CD4-positive, alpha-beta T cell treated with Interleukin-2 at 100 ng/mL for 4 hours (primary cell): Measurements from ENCODE around the gene HCAR3.
A peak's percentile ranks its signal among the peaks of the same experiment; 100 is the strongest.
"Not testable (repeated sequence)": the region's sequence is repeated elsewhere in the genome, so short reads cannot be mapped to it uniquely, and the experiment has no call there.

Experiments
- DNase-seq: peaks from one replicate; pipeline ENCODE4 v3.0.0-alpha.2; 2020; ENCODE audit warnings: low spot score

HCAR3 gene

DNA sequence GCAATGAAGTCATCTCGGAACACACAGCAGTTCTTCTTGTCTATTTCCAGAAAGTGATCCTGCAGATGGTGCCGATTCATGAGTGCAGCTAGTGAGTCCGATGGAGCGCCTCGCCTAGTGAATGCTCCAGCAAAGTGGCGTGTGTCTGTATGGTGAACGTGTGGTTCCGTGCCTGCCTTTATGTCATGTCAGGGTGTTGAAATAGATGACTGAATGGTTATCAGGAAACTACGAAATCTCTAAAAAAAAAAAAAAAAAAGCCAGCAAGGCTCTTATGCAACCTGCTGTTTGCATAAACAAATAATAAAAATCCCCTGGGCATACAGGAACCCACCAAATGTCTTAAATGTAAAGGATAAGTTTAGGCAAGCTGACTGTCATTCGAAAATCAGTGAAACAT, at the start of gene HCAR3:
HCAR3 (minus strand) TSS at position 154 of the 400 bp plus-strand sequence; CDS start at position 80, 74 bp downstream.
- not testable (repeated sequence) for DNase-seq

DNA sequence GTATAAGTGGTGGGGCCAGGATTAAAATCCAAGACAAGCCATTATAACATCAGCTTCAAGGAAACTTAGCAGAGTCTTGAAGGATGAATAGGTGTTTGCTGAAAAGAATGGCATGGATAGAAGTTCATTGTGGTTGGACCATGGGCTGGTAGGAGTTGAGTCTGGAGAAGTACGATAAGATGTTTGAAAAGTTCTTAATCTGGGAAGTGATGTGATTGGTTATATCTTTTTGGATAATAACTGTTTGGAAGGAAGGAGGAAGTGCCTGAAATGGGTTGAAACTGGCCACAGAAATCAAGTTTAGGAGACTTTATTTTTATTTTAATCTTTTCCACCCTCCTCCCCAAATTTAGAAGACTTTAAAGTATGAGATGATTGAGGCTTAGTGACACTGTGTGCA, 41.0 kb upstream of the HCAR3 start:
- no peak for DNase-seq

DNA sequence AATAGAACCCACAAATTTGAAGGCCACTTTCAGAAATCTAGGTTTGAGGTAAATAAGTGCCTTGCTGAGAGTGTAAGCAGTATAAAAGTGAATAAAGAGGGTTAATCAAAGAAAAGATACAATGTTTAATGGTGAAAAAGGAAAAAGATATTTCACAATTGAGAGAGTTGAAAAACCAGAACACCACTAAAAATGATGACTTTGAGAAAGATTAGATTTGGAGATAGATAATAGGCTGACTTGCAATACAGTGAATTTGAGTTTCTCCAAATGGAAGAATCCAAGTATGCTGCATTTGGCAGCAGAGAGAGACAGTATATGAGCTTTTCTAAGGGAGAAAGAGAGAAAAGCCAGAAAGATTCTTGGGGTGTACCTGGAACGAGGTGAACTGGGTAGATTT, 38.2 kb upstream of the HCAR3 start:
- no peak for DNase-seq

DNA sequence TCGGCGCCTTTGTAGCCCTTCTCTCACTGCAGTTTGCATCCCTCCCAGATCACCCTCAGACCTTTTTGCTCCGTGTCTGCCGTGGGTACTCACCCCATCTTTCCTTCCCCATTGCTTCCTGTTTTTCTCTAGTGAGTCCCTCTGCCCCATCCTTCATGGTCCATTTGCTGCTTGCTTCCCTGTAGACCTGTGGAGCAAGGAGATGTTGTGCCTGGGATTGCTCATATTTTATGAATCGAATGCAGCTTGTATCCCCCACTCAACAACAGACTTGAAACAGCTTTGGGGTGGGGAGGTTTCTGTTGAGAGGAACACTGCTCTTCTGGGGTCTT, 36.7 kb upstream of the HCAR3 start:
- DNase-seq = no peak

DNA sequence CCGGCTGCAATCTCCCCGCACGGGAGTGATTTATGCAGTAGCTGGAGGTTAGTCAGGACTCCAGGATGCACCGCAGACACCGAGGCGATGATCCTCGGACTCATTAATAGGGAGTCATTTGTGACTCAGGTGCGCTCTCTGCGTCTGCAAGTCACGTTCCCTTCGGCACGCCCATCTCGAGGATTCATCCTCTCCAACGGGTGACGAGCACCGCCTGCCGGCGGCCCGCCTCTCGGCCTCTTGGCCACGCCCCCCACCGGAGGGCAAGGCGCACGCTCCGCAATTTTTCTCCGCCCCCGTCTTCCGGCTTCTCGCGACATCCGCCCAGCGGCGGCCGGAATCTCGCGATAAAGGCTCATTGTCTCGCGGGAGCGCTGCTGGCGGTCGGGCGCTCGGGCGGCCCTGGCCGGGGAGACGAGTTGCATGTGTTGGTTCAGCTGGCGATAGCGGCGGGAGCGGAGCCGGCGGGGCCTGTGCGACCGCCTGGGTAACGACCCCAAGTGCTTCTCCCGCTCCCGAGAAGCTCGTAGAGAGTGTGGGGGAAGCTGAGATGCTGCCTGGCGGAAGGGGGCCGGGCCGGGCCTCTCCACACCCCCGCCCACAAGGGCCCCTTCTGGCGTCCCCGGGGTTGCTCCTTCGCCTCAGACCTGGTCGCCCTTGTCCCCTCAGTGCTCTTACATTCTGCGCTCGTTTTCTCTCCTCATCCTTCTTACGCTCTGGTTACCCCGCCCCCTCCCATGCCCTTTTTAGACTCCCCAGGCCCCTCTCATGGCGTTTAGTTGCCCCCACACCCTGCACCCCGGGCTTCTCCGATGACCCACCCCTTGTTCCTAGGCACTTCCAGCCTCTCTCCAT, 36.1 kb upstream of the HCAR3 start, which contains the start of gene DENR:
DENR (plus strand) TSS at position 361 of the 855 bp plus-strand sequence. CDS start 878 bp downstream, outside the sequence.
- DNase-seq = peak; percentile 99

DNA sequence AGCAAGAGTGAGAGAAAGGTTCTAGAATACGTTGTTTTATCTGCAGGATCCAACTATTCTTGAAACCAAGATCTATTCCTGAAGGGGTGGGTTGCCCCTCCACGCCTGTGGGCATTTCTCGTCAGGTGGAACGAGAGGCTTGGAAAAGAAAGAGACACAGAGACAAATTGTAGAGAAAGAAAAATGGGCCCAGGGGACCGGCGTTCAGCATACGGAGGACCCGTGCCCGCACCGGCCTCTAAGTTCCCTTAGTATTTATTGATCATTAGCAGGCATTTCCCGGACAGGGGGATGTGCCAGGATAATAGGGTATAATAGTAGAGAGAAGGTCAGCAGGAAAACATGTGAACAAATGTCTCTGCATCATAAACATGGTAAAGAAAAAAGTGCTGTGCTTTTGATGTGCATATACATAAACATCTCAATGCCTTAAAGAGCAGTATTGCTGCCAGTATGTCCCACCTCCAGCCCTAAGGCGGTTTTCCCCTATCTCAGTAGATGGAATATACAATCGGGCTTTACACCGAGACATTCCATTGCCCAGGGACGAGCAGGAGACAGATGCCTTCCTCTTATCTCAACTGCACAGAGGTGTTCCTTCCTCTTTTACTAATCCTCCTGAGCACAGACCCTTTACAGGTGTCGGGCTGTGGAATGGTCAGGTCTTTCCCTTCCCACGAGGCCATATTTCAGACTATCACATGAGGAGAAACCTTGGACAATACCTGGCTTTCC, 34.3 kb upstream of the HCAR3 start:
- DNase-seq = not testable (repeated sequence)

DNA sequence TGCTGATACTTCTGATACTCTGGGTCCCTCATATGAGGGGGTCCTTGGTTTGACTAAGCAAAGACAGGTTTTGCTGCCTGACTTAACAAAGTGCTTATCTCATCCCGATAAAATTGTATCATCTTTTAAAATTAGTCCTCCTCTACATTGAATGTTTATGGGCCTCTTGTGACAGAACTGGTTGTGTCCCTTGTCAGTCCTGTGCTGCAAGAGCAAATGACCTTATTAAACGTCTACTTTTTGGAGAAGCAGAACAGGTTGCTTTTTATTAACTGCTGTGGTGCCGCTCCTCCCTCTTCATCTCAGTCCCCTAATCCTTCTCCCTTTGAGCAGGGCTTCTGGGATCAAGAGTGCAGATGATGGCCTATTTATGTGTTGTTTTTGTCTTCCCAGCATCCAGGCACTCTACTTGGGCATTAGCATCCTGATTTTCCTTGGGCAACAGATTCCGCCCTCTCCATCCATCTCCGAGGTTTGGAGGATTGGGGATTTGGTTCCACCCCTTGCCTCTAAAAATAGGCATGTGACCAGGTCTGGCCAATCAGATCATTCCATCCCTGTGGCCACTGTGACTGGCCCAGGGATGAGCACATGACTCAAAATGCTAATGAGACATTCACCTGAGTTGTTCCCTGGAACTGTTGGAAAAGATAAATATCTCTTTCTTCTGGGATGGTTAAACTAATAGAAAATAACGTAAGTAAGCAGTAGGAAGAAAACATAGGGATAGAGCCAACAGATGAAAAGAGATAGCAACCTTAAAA, 33.1 kb upstream of the HCAR3 start:
- no peak for DNase-seq

DNA sequence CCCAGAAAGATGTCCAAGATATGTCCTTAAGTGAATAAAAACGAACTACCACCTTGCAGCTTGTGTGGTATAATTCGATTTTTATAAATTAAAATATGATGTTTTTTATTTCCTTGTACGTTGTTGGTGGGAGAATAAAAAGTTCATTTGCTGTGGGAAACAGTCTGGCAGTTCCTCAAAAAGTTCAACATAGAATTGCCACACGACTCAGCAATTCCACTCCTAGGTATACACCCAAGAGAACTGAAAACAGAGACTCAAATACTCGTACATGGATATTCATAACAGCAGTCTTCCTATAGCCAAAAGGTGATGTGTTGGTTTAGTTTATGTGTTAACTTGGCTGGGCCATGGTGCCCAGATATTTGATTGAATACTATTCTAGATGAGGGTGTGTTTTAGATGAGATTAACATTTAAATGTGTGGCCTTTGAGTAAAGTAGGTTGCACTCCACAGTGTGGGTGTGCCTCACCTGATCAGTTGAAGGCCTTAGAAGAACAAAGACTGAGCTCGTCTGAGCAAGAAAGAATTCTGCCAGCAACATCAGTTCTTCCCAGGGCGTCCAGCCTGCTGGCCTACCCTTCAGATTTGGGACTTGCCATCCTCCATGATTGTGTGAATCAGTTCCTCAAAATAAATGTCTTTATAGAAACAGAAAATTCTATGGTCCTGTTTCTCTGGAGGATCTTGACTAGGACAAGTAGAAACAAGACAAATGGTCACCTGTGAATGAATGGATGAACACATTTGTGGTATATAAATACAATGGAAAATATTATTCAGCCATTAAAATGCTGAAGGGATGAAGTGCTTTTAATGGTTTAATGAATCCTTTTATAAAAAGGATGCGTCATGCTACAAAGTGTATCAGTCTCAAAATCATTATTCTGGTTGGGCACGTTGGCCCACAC, 30.9 kb upstream of the HCAR3 start:
- DNase-seq = no peak

DNA sequence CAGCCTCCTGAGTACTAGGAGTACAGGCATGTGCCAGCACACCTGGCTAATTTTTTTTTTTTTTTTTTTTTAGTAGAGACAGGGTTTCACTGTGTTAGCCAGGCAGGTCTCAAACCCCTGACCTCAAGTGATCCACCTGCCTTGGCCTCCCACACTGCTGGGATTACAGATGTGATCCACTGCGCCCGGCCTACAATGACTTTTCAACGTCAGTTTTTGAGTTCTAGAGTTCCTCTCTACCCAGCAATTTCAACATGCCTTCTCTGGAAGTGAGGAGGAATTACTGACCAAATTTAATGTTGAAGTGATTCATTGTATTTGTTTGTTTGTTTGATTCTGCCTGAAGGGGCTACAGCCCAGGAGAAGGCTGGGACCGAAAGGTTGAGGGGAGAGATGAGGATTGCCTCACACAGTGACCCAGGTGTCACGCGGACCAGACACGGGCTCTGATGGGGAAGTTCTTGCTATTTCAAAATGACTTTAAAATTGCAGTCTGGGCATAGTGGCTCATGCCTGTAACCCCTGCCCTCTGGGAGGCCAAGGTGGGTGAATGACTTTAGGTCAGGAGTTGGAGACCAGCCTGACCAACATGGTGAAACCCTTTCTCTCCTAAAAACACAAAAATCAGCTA, 27.4 kb upstream of the HCAR3 start:
- no peak for DNase-seq

DNA sequence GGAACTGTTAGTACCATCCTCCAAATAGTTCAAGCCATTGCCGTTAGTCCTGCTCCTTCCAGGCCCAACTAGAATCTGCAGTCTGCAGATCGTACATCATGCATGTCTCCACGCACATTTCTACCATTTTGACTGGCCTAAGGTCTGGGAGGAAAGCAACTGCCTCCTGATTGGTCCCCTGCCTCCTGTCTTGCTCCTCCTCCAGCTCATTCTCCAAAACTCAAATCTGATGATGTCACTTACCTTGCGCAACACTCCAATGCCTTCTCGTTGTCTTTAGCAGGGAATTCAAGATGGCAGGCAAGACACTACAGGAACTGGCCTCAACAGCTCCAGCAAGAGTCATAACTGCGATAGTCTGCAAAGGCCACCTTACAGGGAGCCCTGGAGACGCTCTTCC, 23.7 kb upstream of the HCAR3 start:
- no peak for DNase-seq

DNA sequence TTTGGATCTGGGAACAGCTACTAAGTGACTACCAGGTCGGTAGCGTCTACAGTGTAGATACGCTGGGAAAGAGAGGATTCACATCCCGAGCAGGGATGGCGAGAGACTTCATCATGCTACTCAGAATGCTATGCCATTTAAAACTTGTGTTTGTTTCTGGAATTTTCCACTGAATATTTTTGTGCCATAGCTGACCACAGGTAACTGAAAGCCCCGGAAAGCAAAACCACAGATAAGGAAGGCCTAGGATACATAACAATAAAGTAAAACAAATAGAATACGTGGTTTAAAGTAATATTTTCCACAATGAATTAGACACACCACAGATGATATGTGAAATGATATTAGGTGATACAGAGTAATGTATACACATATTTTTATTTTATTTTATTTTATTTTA, 22.0 kb upstream of the HCAR3 start:
- DNase-seq = no peak

DNA sequence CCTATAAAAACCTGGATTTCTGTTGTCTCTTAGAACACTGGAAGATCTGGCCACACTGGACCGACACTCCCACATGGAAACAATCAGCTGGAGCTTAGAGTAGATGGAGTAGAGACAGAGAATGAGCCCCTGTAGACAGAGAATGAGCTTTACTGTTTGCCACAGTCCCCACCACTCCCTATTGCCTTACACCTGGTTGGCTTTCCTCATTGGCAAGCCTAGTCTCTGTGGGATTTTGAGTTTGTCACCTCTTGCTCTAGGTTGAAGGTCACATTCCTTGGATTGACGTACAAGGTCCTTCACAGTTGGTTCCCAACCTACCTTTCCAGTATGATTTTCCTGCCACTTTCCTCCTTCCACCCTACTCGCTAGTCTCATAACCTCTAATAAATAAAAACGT, 16.0 kb upstream of the HCAR3 start:
- no peak for DNase-seq

DNA sequence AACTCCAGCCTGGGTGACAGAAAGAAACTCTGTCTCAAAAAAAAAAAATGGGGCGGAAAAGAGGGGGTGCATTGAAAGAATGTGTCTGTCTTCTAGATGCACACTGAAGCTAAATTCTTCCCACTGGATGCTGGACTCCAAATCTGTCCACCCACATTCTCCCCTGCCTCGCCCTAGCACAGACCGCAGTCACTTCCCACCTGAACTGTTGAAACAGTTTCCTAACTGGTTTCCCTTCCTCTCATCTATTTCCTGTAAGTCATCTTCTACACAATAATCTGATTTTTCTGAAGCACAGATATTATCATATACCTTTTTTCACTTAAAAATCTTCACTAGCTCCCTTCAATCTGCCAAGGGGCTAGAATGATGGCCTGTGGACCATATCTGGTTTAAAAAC, 15.6 kb upstream of the HCAR3 start:
- no peak for DNase-seq

DNA sequence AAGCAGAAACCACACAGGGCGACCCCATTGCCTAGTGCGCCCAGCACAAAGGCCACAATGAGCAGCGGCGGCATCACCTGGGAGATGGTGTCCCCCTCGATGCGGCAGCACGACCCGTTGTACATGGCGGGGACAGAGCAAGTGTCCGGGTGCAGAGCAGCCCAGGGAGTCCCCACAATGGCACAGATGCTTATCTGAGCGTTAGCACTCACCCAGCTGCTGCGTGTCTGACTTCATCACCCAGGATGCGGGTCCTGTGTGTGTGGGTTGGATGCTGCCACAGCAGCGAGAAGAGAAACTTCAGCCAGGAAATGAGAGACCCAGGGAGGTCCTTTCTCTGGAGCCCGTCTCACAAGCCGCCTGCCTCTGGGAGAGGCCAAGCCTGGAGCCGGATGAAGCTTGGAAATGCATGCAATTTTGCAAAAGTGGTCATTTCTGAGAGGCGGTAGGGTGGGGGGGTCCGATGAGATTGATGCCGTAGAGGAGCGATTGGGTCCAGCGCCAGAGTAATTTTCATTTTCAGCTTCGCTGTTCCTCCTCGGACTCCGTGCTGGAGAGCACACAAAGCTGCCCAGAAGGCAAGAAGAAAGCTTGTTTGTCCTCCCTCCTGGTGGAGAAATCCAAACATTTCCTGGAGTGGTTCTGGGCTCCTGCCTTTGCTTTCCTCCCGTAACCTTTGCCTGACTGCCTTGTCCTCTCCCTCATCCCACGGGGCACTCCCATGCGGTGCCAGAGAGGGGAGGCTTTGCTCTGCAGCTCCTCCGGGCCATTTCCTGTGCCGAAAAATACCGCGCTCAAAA, 13.8 kb upstream of the HCAR3 start, which contains the start of gene HCAR1:
HCAR1 (minus strand) TSS at position 630 of the 800 bp plus-strand sequence; CDS start at position 125, 505 bp downstream.
- DNase-seq = no peak

DNA sequence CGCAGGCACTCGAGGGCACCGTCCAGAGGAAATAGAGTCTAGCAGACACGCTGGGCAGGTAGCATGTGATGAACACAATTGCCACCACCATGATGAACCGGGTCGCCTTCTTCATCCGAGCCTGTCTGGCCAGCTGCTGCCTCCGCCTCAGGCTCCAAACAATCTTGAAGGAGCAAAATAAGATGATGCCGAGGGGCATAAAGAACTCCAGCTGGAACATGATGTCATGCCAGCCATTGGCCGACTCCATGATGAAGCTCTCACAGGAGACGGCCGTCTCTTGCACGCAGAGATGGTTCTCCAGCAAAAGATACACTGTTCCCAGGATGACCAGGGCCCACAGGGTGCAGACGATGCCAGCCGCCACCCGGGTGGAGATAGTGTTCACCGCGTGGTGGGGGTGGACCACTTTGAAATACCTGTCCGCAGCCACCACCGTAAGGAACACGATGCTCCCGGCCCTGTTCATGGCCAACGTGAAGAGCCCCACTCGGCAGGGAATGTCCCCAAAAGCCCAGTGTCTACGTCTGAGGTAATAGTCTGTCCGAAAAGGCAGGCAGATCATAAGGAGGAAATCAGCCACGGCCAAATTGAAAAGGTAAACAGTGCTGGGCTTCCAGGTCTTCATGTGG, 13.1 kb upstream of the HCAR3 start:
- no peak for DNase-seq

DNA sequence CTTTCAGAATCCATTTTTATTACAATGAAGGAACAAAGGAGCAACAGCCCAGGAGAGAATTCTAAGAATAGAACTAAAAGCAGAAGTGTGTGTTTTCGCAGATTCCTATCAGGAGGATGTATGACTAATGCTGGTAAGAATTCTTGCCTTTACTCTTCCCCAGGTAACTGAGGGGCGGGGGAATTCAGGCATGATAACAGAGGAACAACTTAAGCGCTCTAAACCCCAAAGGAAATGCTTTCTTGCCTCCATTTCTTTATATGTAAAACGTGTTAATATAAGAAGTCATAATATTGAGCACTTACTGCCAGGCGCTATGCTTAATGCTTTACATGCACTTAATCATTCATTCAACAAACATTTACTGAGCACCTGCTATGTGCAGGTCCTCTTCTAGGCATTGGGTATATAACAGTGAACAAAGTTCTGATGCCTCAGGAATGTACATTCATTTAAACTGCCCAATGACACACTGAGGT, 9.5 kb upstream of the HCAR3 start:
- DNase-seq = peak; percentile 51

DNA sequence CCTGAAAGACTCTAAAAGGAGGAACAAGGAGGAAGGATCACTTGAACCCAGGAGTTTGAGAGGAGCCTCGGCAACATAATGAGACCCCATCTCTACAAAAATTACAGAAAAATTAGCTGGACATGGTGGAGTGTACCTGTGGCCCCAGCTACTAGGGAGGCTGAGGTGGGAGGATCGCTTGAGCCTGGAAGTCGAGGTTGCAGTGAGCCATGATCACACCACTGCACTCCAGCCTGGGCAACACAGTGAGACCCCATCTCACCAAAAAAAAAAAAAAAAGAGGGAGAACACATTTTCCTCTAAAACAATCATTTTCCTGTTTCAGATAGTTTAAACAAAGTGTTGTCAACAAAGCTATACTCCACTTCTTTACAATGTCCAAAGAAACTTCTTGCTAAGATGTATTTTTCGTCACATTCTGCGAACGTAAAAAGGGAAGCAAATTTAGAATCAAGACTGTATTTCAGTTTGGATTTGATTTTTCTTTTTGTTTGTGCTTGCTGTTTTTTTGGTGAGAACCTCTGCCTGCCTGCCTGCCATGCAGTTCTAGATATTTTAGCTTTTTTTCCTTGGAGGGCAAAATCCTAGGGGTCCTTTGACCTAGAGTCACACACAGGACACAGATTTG, 9.0 kb upstream of the HCAR3 start:
- DNase-seq = no peak

DNA sequence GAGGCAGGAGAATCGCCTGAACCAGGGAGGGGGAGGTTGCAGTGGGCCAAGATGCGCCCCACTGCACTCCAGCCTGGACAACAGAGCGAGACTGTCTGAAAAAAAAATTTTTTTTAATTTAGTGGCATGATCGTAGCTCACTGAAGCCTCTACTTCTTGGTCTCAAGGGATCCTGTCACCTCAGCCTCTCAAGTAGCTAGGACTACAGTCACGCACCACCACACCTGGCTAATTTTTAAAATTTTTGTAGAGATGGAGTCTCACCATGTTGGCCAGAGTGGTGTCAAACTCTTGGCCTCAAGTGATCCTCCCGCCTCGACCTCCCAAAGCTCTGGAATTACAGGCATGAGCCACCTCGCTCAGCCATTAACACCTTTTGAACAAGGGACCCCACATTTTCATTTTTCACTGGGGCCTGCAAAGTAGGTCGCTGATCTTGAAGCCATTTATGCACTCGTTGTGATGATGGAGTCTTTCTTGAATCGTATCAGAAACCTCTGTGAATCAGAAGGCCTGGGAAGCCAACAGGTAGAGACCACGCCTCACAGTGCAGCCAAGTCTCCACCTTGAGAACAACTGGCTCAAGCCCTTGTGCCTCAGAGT, 8.1 kb upstream of the HCAR3 start:
- no peak for DNase-seq

DNA sequence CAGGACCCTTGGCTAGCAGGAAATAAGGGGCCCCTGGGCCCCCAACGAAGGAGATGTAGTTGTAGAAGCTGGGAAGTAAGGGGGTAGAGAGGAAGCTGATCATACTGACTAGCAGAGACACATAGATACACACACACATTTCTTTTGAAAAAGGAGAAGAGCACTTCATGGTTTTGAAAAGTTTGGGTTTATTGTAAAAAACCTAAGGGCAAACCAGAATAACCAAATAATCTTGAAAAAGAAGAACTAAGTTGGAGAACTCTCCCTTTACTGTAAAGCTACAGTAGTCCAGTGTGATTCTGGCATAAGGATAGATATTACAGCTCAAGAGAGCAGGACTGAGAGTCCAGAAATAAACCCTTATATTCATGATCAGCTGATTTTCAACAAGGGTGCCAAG, 5.8 kb upstream of the HCAR3 start:
- no peak for DNase-seq
